Hepatocyte (in vitro differentiated cells): ENCODE measurements around the gene SLC25A34.

Source experiments
- CTCF ChIP-seq: fragments of 200-600 bp; sonication (generic); IDR thresholded peaks from 2 replicates; pipeline ENCODE4 v1.5.1; 2016; ENCODE audit warnings: antibody characterized with exemption, mild to moderate bottlenecking; ENCODE audit not compliant: poor library complexity
- EZH2 ChIP-seq: fragments of 200-600 bp; sonication (generic); IDR thresholded peaks from 2 replicates; pipeline ENCODE4 v1.6.1; 2016; ENCODE audit warnings: antibody characterized with exemption, mild to moderate bottlenecking, borderline replicate concordance
- EZH2phosphoT487 ChIP-seq: fragments of 200-600 bp; sonication (generic); IDR thresholded peaks from one replicate; pipeline ENCODE4 v1.6.1; 2018; ENCODE audit warnings: antibody characterized with exemption, mild to moderate bottlenecking, low read depth, moderate library complexity; ENCODE audit not compliant: unreplicated experiment, severe bottlenecking

- TF ChIP-seq CTCF (no peak), EZH2phosphoT487 (no peak), EZH2 (no peak)
These were observed 35.9 kb downstream of the SLC25A34 start for GRCh38 chr1:15771836-15772515.
